ENCODE measurements around the gene ALDH18A1. TPM values are rescaled to one million over a fixed set of nuclear protein-coding genes. Genes with fewer than 3 reads are reported as not detected.

ALDH18A1 gene
- total RNA-seq, 1 donor from 2014 or later = 68.5 TPM

DNA sequence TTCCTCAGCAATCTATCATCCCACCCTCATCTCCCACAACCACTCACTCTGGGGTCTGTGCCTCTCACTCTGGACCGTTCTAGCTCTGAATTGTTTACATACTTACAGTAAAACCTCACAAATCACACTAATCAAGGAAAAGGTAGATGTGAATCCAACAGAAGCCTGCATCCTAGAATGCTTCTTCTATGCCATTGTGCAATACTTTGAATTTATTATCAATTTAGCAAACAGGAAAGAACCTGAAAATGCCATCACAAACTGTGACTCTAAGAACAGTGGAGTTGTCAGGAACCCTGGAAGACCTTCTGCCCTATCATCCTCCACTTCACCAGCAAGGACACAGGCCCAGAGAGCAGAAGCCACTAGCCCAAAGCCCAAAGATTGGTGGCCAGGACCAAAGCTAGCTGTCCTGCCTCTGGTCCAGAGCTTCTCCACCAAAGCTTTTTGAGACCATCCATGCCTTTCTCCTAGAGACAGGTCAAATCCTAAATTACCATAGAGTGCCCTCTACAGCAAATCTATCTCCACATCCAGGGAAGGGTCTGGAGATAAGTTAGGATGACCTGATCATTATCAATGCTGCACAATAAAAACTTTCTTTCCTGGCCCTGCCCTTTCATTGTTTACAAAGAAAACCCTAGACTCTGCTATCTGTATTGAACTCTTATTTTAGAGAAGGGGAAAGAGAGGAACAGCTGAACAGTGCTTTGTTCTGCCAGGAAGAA, 97.8 kb downstream of the ALDH18A1 start:
- DNase-seq (ENCODE audit: low spot score) = no peak

DNA sequence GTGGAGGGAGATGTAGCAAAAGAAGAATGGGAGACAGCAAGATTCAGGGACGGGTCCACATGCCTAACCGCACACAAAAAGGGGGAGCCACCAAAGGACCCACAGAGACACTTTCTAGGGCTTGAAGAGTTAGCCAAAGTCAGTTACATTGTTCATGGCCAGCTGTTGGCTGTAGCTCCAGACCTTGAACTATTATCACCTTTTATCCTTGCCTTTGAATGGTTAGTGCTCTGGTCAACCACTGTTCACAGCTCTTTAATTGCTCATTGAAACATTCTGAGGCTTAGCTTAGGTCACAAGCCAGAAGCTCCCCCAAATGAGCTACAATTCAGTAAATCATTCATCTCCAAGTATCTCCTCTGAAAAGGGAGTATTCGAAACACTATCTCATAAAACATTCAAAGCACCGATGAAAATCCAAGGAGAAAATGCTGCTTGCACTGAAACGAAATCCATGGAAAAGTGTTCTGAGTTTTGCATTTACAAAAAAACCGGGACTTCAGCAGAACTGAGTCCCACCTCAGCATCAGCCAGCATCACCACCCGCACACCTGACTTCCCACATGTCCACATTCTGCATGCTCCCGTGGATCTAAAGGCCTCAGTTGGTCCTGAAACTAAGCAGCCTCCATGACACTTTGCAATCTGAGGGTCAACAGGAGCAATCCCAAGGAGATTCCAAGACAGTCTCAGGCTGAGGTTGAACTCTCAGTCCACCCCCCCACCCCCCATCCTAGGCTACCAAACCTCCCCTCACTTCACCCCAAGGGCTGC, 99.3 kb downstream of the ALDH18A1 start:
- DNase-seq (ENCODE audit: low spot score) = no peak

Other genes with a start within 250 kb of the ALDH18A1 start
- 347 TPM for gene SORBS1, start 95.3 kb downstream of the ALDH18A1 start, total RNA-seq
- 53.8 TPM for gene TCTN3, start 37.2 kb upstream of the ALDH18A1 start, total RNA-seq
- 74.1 TPM for gene ENTPD1, start 99.5 kb upstream of the ALDH18A1 start, total RNA-seq

Measured in ureter (tissue), 1 donor.